RWPE1 (cell line): ENCODE data around the gene RC3H2.

Source experiments
- CTCF ChIA-PET: fragments of 350-600 bp; sonication (Branson Sonifier 250); formaldehyde crosslinking; extraction: SDS; loops from one replicate; lab custom pipeline; 2021; lab: Yijun Ruan, JAX
- POLR2A ChIA-PET: fragments of 400-600 bp; formaldehyde crosslinking; extraction: SDS; loops from one replicate; lab custom pipeline; 2020; ENCODE audit warnings: antibody characterized with exemption; ENCODE audit not compliant: low non-redundant PET; lab: Yijun Ruan, JAX
- DNase-seq: peaks from one replicate; pipeline ENCODE4 v3.0.0; 2012; ENCODE audit warnings: low spot score
- H3K27ac ChIP-seq: fragments of 450-650 bp; 2 replicates; pipeline ENCODE4 v1.5.1; 2017
- CTCF ChIP-seq: fragments of 450-650 bp; conservative IDR thresholded peaks from 2 replicates; pipeline ENCODE4 v1.5.1; 2017; ENCODE audit warnings: low read depth, mild to moderate bottlenecking

The RC3H2 gene

GRCh38 chr9:122940454-122940748 lies 35.2 kb upstream of the RC3H2 start:
- no peak for DNase-seq
- H3K27ac ChIP-seq: peak overlapping the region; percentile 90
- TF ChIP-seq CTCF: no peak
- ChIA-PET POLR2A (interaction anchor here (0.6 to 2.0 kb wide), 5 partner anchors 9 to 82 kb away, joined by 4 to 12 read pairs (median 5); partner anchors contain the start of gene ZBTB26), CTCF (interaction anchor here (0.9 kb wide), 1 partner anchor 9 kb away, joined by 3 read pairs; the partner anchor contains the start of gene ZBTB26)

- ChIA-PET POLR2A (no interaction called here), CTCF (interaction anchor here (0.6 kb wide), 1 partner anchor 496 kb away, joined by 3 read pairs; no protein-coding TSS in a partner anchor)
- no peak overlapping the region for H3K27ac ChIP-seq
- no peak for DNase-seq
- TF ChIP-seq CTCF: no peak
Observed at GRCh38 chr9:122939601-122940000, 34.4 kb upstream of the RC3H2 start.

GRCh38 chr9:122936883-122937282 lies 31.7 kb upstream of the RC3H2 start:
- no peak for DNase-seq
- H3K27ac ChIP-seq: no peak overlapping the region
- TF ChIP-seq CTCF: no peak
- CTCF ChIA-PET: interaction anchor here (0.6 kb wide), 1 partner anchor 55 kb away, joined by 5 read pairs; no protein-coding TSS in a partner anchor
- POLR2A ChIA-PET: no interaction called here

GRCh38 chr9:122936464-122936863 lies 31.3 kb upstream of the RC3H2 start:
- no peak for TF ChIP-seq CTCF
- H3K27ac ChIP-seq: no peak overlapping the region
- DNase-seq: no peak
- ChIA-PET CTCF (interaction anchor here (0.6 kb wide), 1 partner anchor 55 kb away, joined by 5 read pairs; no protein-coding TSS in a partner anchor), POLR2A (no interaction called here)

GRCh38 chr9:122931226-122932121 lies 26.3 kb upstream of the RC3H2 start, which contains the start of gene ZBTB26:
Gene ZBTB26 (minus strand): TSS chr9:122931512. CDS start chr9:122919934, 11,578 bp downstream.
- peak; percentile 100 for DNase-seq
- no peak for TF ChIP-seq CTCF
- peak within 1 kb of the TSS; percentile 91 for H3K27ac ChIP-seq
- CTCF ChIA-PET: interaction anchor here (0.6 to 1.1 kb wide), 7 partner anchors 9 to 477 kb away, joined by 3 read pairs; partner anchors contain the start of gene RABGAP1
- POLR2A ChIA-PET: interaction anchor here (1.3 to 1.7 kb wide), 3 partner anchors 9 to 27 kb away, joined by 11 to 12 read pairs (median 11); partner anchors contain the start of genes RABGAP1, RC3H2 and ZBTB6

- POLR2A ChIA-PET: interaction anchor here (1.5 to 1.7 kb wide), 2 partner anchors 10 to 17 kb away, joined by 11 to 12 read pairs; partner anchors contain the start of genes RABGAP1 and ZBTB6
- H3K27ac ChIP-seq: peak overlapping the region; percentile 91
- DNase-seq: no peak
- CTCF ChIA-PET: interaction anchor here (1.0 kb wide), 1 partner anchor 11 kb away, joined by 3 read pairs; no protein-coding TSS in a partner anchor
- TF ChIP-seq CTCF: no peak
Observed at GRCh38 chr9:122930541-122931225, 25.5 kb upstream of the RC3H2 start.
